Esophagus muscularis mucosa (tissue), 3 donors: Measurements from ENCODE around the gene THEMIS.

Source experiments
- POLR2AphosphoS5 ChIP-seq, 2 donors: sonication (generic); formaldehyde crosslinking; IDR thresholded peaks; one replicate each; pipeline ENCODE4 v1.6.1; 2017; ENCODE audit warnings: antibody characterized with exemption in 2 of 2
- TF ChIP-seq, protein P1 (sequence below), 3 experiments: fragments of 200-600 bp in 2 of 3; fragments of 450-650 bp in 1 of 3; sonication (generic) in 2 of 3; IDR thresholded peaks; one replicate each; pipeline ENCODE4 v1.5.1; 2017 to 2019; ENCODE audit warnings: antibody characterized with exemption in 3 of 3, mild to moderate bottlenecking in 2 of 3, moderate library complexity in 1 of 3

- TF ChIP-seq POLR2AphosphoS5 (IDR thresholded peaks at IDR 0.05), result no peak
- TF ChIP-seq, protein P1, sequence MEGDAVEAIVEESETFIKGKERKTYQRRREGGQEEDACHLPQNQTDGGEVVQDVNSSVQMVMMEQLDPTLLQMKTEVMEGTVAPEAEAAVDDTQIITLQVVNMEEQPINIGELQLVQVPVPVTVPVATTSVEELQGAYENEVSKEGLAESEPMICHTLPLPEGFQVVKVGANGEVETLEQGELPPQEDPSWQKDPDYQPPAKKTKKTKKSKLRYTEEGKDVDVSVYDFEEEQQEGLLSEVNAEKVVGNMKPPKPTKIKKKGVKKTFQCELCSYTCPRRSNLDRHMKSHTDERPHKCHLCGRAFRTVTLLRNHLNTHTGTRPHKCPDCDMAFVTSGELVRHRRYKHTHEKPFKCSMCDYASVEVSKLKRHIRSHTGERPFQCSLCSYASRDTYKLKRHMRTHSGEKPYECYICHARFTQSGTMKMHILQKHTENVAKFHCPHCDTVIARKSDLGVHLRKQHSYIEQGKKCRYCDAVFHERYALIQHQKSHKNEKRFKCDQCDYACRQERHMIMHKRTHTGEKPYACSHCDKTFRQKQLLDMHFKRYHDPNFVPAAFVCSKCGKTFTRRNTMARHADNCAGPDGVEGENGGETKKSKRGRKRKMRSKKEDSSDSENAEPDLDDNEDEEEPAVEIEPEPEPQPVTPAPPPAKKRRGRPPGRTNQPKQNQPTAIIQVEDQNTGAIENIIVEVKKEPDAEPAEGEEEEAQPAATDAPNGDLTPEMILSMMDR (IDR thresholded peaks at IDR 0.05), result no peak
Measured at GRCh38 chr6:127937747-127938146, 36.9 kb upstream of the THEMIS start.
